Natural killer cell (primary cell): ENCODE measurements around the gene RTP2. TPM values are rescaled to one million over a fixed set of nuclear protein-coding genes. Genes with fewer than 3 reads are reported as not detected.

Source experiments
- ATAC-seq, 3 donors: fragments of 150-1000 bp in 2 of 3; fragments of 200-7000 bp in 1 of 3; cut with Tn5 transposase; 1 replicate in 1 of 3; 2 replicates in 2 of 3; pipeline ENCODE4 v1.10.0; 2021; ENCODE audit warnings: mild to moderate bottlenecking in 2 of 3, moderate library complexity in 2 of 3
- DNase-seq, 2 donors: peaks; one replicate each; pipeline versions ENCODE4 v3.0.0 to v3.0.0-alpha.2; 2013 to 2021; ENCODE audit warnings: mixed read lengths in 1 of 2
- H3K27ac ChIP-seq: one replicate; pipeline ENCODE4 v1.5.1; 2013; ENCODE audit warnings: mild to moderate bottlenecking, low read length
- H3K27me3 ChIP-seq: one replicate; pipeline ENCODE4 v1.6.1; 2013; ENCODE audit warnings: low read length; ENCODE audit not compliant: control insufficient read depth, insufficient read depth
- H3K36me3 ChIP-seq: one replicate; pipeline ENCODE4 v1.6.1; 2013; ENCODE audit warnings: low read length; ENCODE audit not compliant: control insufficient read depth, insufficient read depth
- H3K4me1 ChIP-seq: one replicate; pipeline ENCODE4 v1.6.1; 2013; ENCODE audit warnings: low read length; ENCODE audit not compliant: control insufficient read depth, insufficient read depth
- H3K4me3 ChIP-seq: one replicate; pipeline ENCODE4 v1.5.1; 2013; ENCODE audit warnings: low read length
- H3K9me3 ChIP-seq: one replicate; pipeline ENCODE4 v1.6.1; 2013; ENCODE audit warnings: low read length; ENCODE audit not compliant: control insufficient read depth, insufficient read depth
- H3K27ac Mint-ChIP-seq, 2 donors: one replicate each; pipeline ENCODE4 v1.8.0; 2022; ENCODE audit warnings: mild to moderate bottlenecking in 2 of 2, mixed read lengths in 2 of 2, moderate library complexity in 1 of 2
- H3K27me3 Mint-ChIP-seq, 2 donors: one replicate each; pipeline ENCODE4 v1.8.0; 2022; ENCODE audit warnings: low read depth in 2 of 2, mixed read lengths in 2 of 2
- H3K36me3 Mint-ChIP-seq: one replicate; pipeline ENCODE4 v1.8.0; 2022; ENCODE audit warnings: mixed read lengths
- H3K4me1 Mint-ChIP-seq, 2 donors: one replicate each; pipeline ENCODE4 v1.8.0; 2022; ENCODE audit warnings: mixed read lengths in 2 of 2
- H3K4me3 Mint-ChIP-seq: one replicate; pipeline ENCODE4 v1.8.0; 2022; ENCODE audit warnings: mild to moderate bottlenecking, moderate library complexity, mixed read lengths
- H3K9me3 Mint-ChIP-seq, 2 donors: one replicate each; pipeline ENCODE4 v1.8.0; 2022; ENCODE audit warnings: mixed read lengths in 2 of 2
- whole genome bisulfite sequencing: methylation state at CpG from one replicate; pipeline ENCODE4 v1.1.7; 2013; ENCODE audit warnings: missing lambda C conversion rate; ENCODE audit not compliant: insufficient coverage; 5-methylcytosine and 5-hydroxymethylcytosine counted together
- intact Hi-C: fragments of 100-400 bp; cut with micrococcal nuclease; formaldehyde crosslinking; loops from one replicate; pipeline ENCODE4 v1.14.2; 2022
- total RNA-seq, 4 donors: library from RNA; stranded (reverse); fragments of 120-200 nt in 1 of 4; gene quantifications; one replicate each; pipeline versions ENCODE4 v1.2.3 to v1.2.4, GENCODE V29; 2013 to 2022
- TF ChIP-seq, protein P1 (sequence below): fragments of 200-600 bp; IDR thresholded peaks from one replicate; pipeline ENCODE4 v1.8.0; 2022; ENCODE audit warnings: antibody characterized with exemption

RTP2 gene
- total RNA-seq, 3 donors from 2014 or later (not counting 1 experiment from before 2014, with no cell fraction given) = not detected

DNA sequence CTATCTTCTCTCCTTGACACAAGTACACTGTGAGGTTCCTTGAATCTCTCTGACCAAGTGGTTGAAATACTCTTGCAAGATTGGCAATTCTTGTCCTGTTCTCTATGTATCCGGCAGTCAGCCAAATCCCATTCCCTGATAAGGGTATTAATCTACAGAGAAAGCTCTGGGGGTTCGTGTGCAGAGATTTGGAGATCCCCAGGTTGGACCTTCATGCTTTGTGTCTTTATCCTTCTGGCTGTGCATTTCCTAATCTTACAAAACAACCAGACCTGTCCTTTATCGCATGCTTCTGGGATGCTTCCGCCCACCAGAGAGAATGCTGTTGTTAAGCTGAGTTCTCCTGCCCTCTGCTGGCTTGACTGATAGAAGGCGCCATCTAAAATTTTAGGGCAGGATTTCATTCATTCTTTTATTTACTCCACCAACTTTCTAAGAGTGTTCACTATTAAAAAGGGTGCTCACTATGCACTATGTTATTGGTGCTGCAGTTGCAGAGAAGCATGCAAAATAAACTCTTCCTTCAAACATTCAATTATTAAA, 23.6 kb downstream of the RTP2 start:
- Histone ChIP-seq H3K36me3 (no peaks in the 10 kb centered on the region), H3K27me3 (peaks cover 2% of the 10 kb centered on the region), H3K27ac (no peak overlapping the region), H3K9me3 (no peaks in the 10 kb centered on the region), H3K4me1 (no peaks in the 10 kb centered on the region), H3K4me3 (no peak overlapping the region)
- TF ChIP-seq, protein P1, sequence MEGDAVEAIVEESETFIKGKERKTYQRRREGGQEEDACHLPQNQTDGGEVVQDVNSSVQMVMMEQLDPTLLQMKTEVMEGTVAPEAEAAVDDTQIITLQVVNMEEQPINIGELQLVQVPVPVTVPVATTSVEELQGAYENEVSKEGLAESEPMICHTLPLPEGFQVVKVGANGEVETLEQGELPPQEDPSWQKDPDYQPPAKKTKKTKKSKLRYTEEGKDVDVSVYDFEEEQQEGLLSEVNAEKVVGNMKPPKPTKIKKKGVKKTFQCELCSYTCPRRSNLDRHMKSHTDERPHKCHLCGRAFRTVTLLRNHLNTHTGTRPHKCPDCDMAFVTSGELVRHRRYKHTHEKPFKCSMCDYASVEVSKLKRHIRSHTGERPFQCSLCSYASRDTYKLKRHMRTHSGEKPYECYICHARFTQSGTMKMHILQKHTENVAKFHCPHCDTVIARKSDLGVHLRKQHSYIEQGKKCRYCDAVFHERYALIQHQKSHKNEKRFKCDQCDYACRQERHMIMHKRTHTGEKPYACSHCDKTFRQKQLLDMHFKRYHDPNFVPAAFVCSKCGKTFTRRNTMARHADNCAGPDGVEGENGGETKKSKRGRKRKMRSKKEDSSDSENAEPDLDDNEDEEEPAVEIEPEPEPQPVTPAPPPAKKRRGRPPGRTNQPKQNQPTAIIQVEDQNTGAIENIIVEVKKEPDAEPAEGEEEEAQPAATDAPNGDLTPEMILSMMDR = no peak
- WGBS = 25% methylated on average over 4 of the region's 5 CpGs
- peak in 1 of 2 donors; percentile 49 for DNase-seq
- peaks cover 29 to 37% of the 10 kb centered on the region in 2 donors for H3K27me3 Mint-ChIP-seq
- no peaks in the 10 kb centered on the region for H3K36me3 Mint-ChIP-seq
- peaks cover 5% of the 10 kb centered on the region in 2 donors for H3K4me1 Mint-ChIP-seq
- intact Hi-C loops = loop anchor here (1.0 kb wide), 2 partner anchors 62 to 359 kb away; no protein-coding TSS in a partner anchor
- no peak overlapping the region for H3K27ac Mint-ChIP-seq
- peak in 1 of 3 donors; percentile 58 for ATAC-seq
- no peak overlapping the region for H3K4me3 Mint-ChIP-seq
- no peaks in the 10 kb centered on the region for H3K9me3 Mint-ChIP-seq

- Histone ChIP-seq H3K36me3 (no peaks in the 10 kb centered on the region), H3K4me3 (no peak overlapping the region), H3K9me3 (no peaks in the 10 kb centered on the region), H3K27me3 (peaks cover 2% of the 10 kb centered on the region), H3K4me1 (no peaks in the 10 kb centered on the region), H3K27ac (no peak overlapping the region)
- no peak for ATAC-seq
- 56% methylated on average over 1 of the region's 1 CpG for WGBS
- Mint-ChIP-seq H3K27me3 (peaks cover 25 to 39% of the 10 kb centered on the region in 2 donors), H3K4me1 (peaks cover 5% of the 10 kb centered on the region in 2 donors), H3K27ac (no peak overlapping the region), H3K4me3 (no peak overlapping the region), H3K36me3 (no peaks in the 10 kb centered on the region), H3K9me3 (no peaks in the 10 kb centered on the region)
- intact Hi-C loops = no loop called here
- TF ChIP-seq, protein P1 = no peak
- DNase-seq = no peak
Observed at GRCh38 chr3:187677604-187678003, 24.8 kb downstream of the RTP2 start.

GRCh38 chr3:187673012-187673411, 29.3 kb downstream of the RTP2 start:
- no peak for ATAC-seq
- H3K36me3 ChIP-seq = no peaks in the 10 kb centered on the region
- H3K4me1 ChIP-seq = no peaks in the 10 kb centered on the region
- H3K4me1 Mint-ChIP-seq = no peaks in the 10 kb centered on the region
- DNase-seq = no peak
- no peak overlapping the region for H3K4me3 ChIP-seq
- H3K36me3 Mint-ChIP-seq = no peaks in the 10 kb centered on the region
- no peaks in the 10 kb centered on the region for H3K9me3 ChIP-seq
- H3K27me3 Mint-ChIP-seq = peaks cover 37 to 57% of the 10 kb centered on the region in 2 donors
- no peaks in the 10 kb centered on the region for H3K9me3 Mint-ChIP-seq
- no peak overlapping the region for H3K27ac ChIP-seq
- 85% methylated on average over 2 of the region's 3 CpGs for whole genome bisulfite sequencing
- TF ChIP-seq, protein P1 = no peak
- intact Hi-C loops = no loop called here
- peaks cover 11% of the 10 kb centered on the region for H3K27me3 ChIP-seq
- no peak overlapping the region for H3K4me3 Mint-ChIP-seq
- H3K27ac Mint-ChIP-seq = no peak overlapping the region
